ENCODE results near the gene A2ML1. TPM values are rescaled to one million over a fixed set of nuclear protein-coding genes. Genes with fewer than 3 reads are reported as not detected.
"Not testable (repeated sequence)": the region's sequence is repeated elsewhere in the genome, so short reads cannot be mapped to it uniquely, and the experiment has no call there.

The A2ML1 gene
- total and polyA plus RNA-seq, 2 donors (not counting 3 experiments of a cell fraction or from before 2014, with no cell fraction given), result not detected

DNA sequence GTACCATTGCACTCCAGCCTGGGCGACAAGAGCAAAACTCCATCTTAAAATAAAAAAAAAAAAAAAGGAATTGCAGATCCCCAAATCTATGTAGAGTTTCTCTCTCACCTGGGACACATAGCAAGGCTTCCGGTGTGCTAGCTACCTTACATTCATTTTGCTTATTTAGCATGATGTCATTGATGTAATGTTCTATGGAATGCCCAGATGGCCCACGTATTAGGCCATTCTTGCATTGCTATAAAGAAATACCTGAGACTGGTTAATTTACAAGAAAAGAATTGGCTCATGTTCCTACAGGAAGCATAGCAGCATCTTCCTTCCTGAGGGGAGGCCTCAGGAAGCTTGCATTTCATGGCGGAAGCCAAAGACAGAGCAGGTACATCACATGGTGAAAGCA lies 36.9 kb upstream of the A2ML1 start:
- no peaks in the 10 kb centered on the region for H3K9me3 ChIP-seq (replicated peaks; ENCODE audit: control insufficient read depth, insufficient read depth, low read length)
- H2AFZ ChIP-seq (ENCODE audit: low read depth, low read length), result no peak overlapping the region
- FAIRE-seq, result no peak
- no peak overlapping the region for H3K9ac ChIP-seq (replicated peaks; ENCODE audit: extremely low read depth, insufficient read depth, low read length)
- no peak for DNase-seq (ENCODE audit: low read depth, low spot score)
- H3K27ac ChIP-seq (ENCODE audit: insufficient read depth, low read depth, low read length), result no peak overlapping the region
- CTCF ChIA-PET, result no interaction called here
- no peaks in the 10 kb centered on the region for H3K27me3 ChIP-seq (ENCODE audit: control insufficient read depth in 2 of 2, insufficient read depth in 2 of 2, low read length in 2 of 2)
- no peaks in the 10 kb centered on the region for H3K4me1 ChIP-seq (ENCODE audit: control insufficient read depth, extremely low read depth, insufficient read depth, low read length)
- H3K9me1 ChIP-seq (replicated peaks; ENCODE audit: control insufficient read depth, extremely low read depth, insufficient read depth, low read length), result no peaks in the 10 kb centered on the region
- H3K36me3 ChIP-seq (ENCODE audit: control insufficient read depth in 2 of 2, extremely low read depth in 1 of 2, insufficient read depth in 2 of 2, low read length in 2 of 2), result peaks cover 0 to 2% of the 10 kb centered on the region in 2 experiments
- H3K4me3 ChIP-seq (replicated peaks in 1 of 3; ENCODE audit: insufficient read depth in 1 of 3, low read depth in 1 of 3, low read length in 3 of 3), result no peak overlapping the region
- BruUV-seq (replicated peaks), result no TSS peak
- intact Hi-C loops (cut with micrococcal nuclease) (no loop called here), dilution Hi-C loops (cut with MboI; ENCODE audit: extremely low pct_ligation_motif_present, low sequenced_read_pairs) (no loop called here)
- POLR2A ChIA-PET, result no interaction called here
- no peaks in the 10 kb centered on the region for H4K20me1 ChIP-seq (replicated peaks; ENCODE audit: control insufficient read depth, extremely low read depth, insufficient read depth, low read length)
- H3K4me2 ChIP-seq (ENCODE audit: insufficient read depth, low read length), result no peak overlapping the region
- TF ChIP-seq FOS (IDR thresholded peaks at IDR 0.05; ENCODE audit: borderline replicate concordance, insufficient read depth, low read length) (no peak), POLR2AphosphoS5 (IDR thresholded peaks at IDR 0.05; ENCODE audit: insufficient read depth, low read depth, low read length) (no peak), JUN (IDR thresholded peaks at IDR 0.05; ENCODE audit: borderline replicate concordance, insufficient read depth, insufficient read length, low read depth) (no peak), GATA2 (IDR thresholded peaks at IDR 0.05; ENCODE audit: insufficient read depth, insufficient read length, low read depth, low read length) (no peak), EZH2 (IDR thresholded peaks at IDR 0.05; ENCODE audit: borderline replicate concordance, low read depth, low read length, severe bottlenecking) (no peak), POLR2A (IDR thresholded peaks at IDR 0.05; ENCODE audit: low read depth, low read length) (no peak), MYC (IDR thresholded peaks at IDR 0.05; ENCODE audit: low read depth, low read length) (no peak)
- TF ChIP-seq, protein P1, sequence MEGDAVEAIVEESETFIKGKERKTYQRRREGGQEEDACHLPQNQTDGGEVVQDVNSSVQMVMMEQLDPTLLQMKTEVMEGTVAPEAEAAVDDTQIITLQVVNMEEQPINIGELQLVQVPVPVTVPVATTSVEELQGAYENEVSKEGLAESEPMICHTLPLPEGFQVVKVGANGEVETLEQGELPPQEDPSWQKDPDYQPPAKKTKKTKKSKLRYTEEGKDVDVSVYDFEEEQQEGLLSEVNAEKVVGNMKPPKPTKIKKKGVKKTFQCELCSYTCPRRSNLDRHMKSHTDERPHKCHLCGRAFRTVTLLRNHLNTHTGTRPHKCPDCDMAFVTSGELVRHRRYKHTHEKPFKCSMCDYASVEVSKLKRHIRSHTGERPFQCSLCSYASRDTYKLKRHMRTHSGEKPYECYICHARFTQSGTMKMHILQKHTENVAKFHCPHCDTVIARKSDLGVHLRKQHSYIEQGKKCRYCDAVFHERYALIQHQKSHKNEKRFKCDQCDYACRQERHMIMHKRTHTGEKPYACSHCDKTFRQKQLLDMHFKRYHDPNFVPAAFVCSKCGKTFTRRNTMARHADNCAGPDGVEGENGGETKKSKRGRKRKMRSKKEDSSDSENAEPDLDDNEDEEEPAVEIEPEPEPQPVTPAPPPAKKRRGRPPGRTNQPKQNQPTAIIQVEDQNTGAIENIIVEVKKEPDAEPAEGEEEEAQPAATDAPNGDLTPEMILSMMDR (IDR thresholded peaks at IDR 0.05; ENCODE audit: extremely low read depth in 1 of 2, insufficient read depth in 1 of 2, low read depth in 1 of 2, low read length in 2 of 2), result no peak
- TF ChIP-seq, protein P2, sequence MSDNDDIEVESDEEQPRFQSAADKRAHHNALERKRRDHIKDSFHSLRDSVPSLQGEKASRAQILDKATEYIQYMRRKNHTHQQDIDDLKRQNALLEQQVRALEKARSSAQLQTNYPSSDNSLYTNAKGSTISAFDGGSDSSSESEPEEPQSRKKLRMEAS (IDR thresholded peaks at IDR 0.05; ENCODE audit: insufficient read depth, insufficient read length), result no peak
- no peaks in the 10 kb centered on the region for H3K79me2 ChIP-seq (ENCODE audit: control insufficient read depth, insufficient read depth, low read length)

DNA sequence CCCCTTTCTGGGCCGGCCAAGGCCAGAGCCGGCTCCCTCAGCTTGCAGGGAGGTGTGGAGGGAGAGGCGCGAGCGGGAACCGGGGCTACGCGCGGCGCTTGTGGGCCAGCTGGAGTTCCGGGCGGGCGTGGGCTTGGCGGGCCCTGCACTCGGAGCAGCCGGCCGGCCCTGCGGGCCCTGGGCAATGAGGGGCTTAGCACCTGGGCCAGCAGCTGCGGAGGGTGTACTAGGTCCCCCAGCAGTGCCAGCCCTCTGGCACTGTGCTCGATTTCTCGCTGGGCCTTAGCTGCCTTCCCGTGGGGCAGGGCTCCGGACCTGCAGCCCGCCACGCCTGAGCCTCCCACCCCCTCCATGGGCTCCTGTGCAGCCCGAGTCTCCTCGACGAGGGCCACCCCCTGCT lies 35.2 kb upstream of the A2ML1 start:
- H4K20me1 ChIP-seq (replicated peaks; ENCODE audit: control insufficient read depth, extremely low read depth, insufficient read depth, low read length); intact Hi-C loops (cut with micrococcal nuclease); H3K9me1 ChIP-seq (replicated peaks; ENCODE audit: control insufficient read depth, extremely low read depth, insufficient read depth, low read length); H3K4me2 ChIP-seq (ENCODE audit: insufficient read depth, low read length); H3K36me3 ChIP-seq (ENCODE audit: control insufficient read depth in 2 of 2, extremely low read depth in 1 of 2, insufficient read depth in 2 of 2, low read length in 2 of 2); dilution Hi-C loops (cut with MboI; ENCODE audit: extremely low pct_ligation_motif_present, low sequenced_read_pairs); POLR2A ChIA-PET; DNase-seq (ENCODE audit: low read depth, low spot score); H3K4me1 ChIP-seq (ENCODE audit: control insufficient read depth, extremely low read depth, insufficient read depth, low read length); H3K79me2 ChIP-seq (ENCODE audit: control insufficient read depth, insufficient read depth, low read length); H2AFZ ChIP-seq (ENCODE audit: low read depth, low read length); CTCF ChIA-PET; H3K27ac ChIP-seq (ENCODE audit: insufficient read depth, low read depth, low read length); H3K9ac ChIP-seq (replicated peaks; ENCODE audit: extremely low read depth, insufficient read depth, low read length); H3K4me3 ChIP-seq (replicated peaks in 1 of 3; ENCODE audit: insufficient read depth in 1 of 3, low read depth in 1 of 3, low read length in 3 of 3); H3K27me3 ChIP-seq (ENCODE audit: control insufficient read depth in 2 of 2, insufficient read depth in 2 of 2, low read length in 2 of 2); FAIRE-seq; BruUV-seq (replicated peaks); H3K9me3 ChIP-seq (replicated peaks; ENCODE audit: control insufficient read depth, insufficient read depth, low read length): not testable (repeated sequence)

DNA sequence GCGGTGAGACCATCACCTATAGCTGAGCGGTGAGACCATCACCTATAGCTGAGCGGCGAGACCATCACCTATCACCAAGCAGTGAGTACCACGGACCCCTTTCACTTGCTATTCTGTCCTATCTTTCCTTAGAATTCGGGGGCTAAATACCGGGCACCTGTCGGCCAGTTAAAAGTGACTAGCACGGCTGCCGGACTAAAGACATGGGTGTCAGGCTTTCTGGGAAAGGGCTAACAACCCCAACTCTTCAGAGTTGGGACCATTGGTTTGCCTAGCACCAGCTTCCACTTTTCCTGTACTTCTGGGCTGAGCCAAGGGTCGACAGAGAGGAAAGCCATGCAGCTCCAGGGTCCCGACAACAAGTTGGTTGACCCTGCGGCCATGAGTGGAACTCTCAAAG lies 33.7 kb upstream of the A2ML1 start:
- DNase-seq (ENCODE audit: low read depth, low spot score); H3K9ac ChIP-seq (replicated peaks; ENCODE audit: extremely low read depth, insufficient read depth, low read length); H3K36me3 ChIP-seq (ENCODE audit: control insufficient read depth in 2 of 2, extremely low read depth in 1 of 2, insufficient read depth in 2 of 2, low read length in 2 of 2); H3K9me1 ChIP-seq (replicated peaks; ENCODE audit: control insufficient read depth, extremely low read depth, insufficient read depth, low read length); H2AFZ ChIP-seq (ENCODE audit: low read depth, low read length); H3K4me1 ChIP-seq (ENCODE audit: control insufficient read depth, extremely low read depth, insufficient read depth, low read length); intact Hi-C loops (cut with micrococcal nuclease); H3K9me3 ChIP-seq (replicated peaks; ENCODE audit: control insufficient read depth, insufficient read depth, low read length); dilution Hi-C loops (cut with MboI; ENCODE audit: extremely low pct_ligation_motif_present, low sequenced_read_pairs); H4K20me1 ChIP-seq (replicated peaks; ENCODE audit: control insufficient read depth, extremely low read depth, insufficient read depth, low read length); H3K27ac ChIP-seq (ENCODE audit: insufficient read depth, low read depth, low read length); POLR2A ChIA-PET; FAIRE-seq; H3K4me2 ChIP-seq (ENCODE audit: insufficient read depth, low read length); H3K79me2 ChIP-seq (ENCODE audit: control insufficient read depth, insufficient read depth, low read length); CTCF ChIA-PET; BruUV-seq (replicated peaks); H3K27me3 ChIP-seq (ENCODE audit: control insufficient read depth in 2 of 2, insufficient read depth in 2 of 2, low read length in 2 of 2); H3K4me3 ChIP-seq (replicated peaks in 1 of 3; ENCODE audit: insufficient read depth in 1 of 3, low read depth in 1 of 3, low read length in 3 of 3): not testable (repeated sequence)

Measured in endothelial cell of umbilical vein (primary cell).